NCI-H82 (cell line): Measurements from ENCODE around the gene HLA-DOA.
A peak's percentile ranks its signal among the peaks of the same experiment; 100 is the strongest.

ENCODE experiments used
- DNase-seq: peaks from one replicate; lab custom pipeline; 2025; lab: John Stamatoyannopoulos, UW

HLA-DOA gene

DNA sequence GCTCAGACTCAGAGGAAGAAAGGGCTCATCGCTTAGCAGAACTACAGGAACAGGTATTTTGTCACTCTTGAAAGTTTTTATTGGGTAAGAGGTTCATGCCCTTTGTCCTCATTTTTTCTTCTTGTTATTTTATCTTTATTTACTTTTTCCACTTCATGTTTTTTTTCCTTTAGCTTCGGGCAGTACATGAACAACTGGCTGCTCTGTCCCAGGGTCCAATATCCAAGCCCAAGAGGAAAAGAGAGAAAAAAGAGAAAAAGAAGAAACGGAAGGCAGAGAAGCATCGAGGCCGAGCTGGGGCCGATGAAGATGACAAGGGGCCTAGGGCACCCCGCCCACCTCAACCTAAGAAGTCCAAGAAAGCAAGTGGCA, 31.5 kb downstream of the HLA-DOA start:
- no peak for DNase-seq

DNA sequence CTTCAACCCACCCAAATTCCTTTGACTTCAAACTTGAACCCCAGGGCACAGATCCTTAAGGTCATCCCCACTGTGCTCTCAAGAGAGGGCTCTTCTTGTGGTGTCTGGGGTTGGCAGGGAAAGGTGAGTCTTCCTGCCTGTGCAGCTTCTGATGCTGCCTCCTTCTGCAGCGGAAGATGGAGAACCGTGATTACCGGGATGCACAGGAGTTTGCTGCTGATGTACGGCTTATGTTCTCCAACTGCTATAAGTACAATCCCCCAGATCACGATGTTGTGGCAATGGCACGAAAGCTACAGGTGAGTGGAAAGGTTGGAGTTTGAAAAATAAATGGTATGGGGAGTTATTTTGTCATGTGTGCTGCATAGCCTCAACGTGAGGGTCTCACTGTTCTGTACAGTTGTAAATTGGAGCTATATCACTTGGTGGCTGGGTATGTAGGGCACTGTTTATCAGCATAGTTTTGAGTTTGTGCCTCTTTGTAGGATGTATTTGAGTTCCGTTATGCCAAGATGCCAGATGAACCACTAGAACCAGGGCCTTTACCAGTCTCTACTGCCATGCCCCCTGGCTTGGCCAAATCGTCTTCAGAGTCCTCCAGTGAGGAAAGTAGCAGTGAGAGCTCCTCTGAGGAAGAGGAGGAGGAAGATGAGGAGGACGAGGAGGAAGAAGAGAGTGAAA, 32.0 kb downstream of the HLA-DOA start:
- no peak for DNase-seq

DNA sequence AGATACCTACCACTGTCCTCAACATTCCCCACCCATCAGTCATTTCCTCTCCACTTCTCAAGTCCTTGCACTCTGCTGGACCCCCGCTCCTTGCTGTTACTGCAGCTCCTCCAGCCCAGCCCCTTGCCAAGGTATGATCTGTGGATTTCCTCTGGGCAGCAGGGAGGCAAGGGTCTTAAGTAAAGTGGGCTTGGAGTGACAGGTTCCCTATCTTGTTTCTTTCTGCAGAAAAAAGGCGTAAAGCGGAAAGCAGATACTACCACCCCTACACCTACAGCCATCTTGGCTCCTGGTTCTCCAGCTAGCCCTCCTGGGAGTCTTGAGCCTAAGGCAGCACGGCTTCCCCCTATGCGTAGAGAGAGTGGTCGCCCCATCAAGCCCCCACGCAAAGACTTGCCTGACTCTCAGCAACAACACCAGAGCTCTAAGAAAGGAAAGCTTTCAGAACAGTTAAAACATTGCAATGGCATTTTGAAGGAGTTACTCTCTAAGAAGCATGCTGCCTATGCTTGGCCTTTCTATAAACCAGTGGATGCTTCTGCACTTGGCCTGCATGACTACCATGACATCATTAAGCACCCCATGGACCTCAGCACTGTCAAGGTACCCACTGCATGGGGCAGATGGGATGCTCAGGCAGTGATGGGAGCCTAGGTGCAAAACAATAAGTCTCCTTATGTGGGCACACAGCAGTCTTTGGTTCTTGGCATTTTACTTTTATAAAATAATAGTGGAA, 32.9 kb downstream of the HLA-DOA start:
- no peak for DNase-seq

DNA sequence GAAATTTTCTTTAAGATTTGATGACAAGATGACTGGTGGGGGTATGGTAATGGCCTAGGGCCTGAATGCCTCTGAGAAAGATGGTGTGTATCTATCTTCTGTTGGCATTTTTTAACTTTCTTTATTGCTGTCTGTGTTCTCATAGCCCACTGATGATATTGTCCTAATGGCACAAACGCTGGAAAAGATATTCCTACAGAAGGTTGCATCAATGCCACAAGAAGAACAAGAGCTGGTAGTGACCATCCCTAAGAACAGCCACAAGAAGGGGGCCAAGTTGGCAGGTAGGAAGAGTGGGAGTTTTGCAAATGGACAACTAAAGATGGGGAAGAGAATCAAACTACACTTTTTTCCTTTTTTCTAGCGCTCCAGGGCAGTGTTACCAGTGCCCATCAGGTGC, 33.5 kb downstream of the HLA-DOA start:
- no peak for DNase-seq

DNA sequence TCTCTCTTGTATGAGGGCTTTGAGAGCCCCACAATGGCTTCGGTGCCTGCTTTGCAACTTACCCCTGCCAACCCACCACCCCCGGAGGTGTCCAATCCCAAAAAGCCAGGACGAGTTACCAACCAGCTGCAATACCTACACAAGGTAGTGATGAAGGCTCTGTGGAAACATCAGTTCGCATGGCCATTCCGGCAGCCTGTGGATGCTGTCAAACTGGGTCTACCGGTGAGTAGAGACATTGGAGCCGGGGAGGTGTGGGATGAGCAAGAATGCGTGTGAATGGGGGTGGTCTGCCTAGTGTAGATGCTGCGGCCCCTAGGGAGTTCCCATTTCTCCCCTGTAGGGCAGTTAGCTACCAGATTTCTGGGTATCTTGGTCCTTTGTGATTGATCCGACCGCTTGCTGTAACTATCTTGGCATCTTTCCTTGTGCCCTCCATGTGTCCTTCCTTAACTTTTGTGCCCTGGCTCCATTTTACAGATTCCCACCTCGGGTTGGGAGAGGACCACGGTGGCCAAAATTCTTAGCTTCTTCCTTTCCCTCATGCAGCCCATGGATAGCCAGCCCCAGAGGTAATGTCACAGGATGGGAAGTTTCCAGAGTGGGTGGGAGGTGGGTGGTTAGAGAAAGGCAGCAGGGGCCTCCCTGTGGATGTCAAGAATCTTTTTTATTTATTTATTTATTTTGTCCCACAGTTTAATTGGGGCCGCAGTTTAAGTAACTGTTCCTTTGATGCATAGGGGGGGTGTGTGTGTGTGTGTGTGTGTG, 34.7 kb downstream of the HLA-DOA start:
- no peak for DNase-seq

DNA sequence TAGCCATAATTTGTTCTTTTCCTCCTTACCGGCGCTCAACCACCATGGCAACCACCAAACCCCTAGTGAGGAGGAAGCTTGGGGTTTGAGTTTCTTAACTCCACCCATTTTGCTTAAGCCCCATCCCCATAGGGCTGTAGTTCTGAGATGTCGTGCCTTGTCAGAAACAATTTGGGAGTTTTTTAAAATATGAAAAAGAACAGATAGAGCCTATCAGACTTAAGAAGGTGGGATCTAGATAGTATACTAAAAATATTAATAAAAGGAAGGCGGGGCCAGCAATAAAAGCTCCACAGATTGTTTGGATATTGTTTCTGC, 35.4 kb downstream of the HLA-DOA start:
- peak; percentile 56 for DNase-seq

DNA sequence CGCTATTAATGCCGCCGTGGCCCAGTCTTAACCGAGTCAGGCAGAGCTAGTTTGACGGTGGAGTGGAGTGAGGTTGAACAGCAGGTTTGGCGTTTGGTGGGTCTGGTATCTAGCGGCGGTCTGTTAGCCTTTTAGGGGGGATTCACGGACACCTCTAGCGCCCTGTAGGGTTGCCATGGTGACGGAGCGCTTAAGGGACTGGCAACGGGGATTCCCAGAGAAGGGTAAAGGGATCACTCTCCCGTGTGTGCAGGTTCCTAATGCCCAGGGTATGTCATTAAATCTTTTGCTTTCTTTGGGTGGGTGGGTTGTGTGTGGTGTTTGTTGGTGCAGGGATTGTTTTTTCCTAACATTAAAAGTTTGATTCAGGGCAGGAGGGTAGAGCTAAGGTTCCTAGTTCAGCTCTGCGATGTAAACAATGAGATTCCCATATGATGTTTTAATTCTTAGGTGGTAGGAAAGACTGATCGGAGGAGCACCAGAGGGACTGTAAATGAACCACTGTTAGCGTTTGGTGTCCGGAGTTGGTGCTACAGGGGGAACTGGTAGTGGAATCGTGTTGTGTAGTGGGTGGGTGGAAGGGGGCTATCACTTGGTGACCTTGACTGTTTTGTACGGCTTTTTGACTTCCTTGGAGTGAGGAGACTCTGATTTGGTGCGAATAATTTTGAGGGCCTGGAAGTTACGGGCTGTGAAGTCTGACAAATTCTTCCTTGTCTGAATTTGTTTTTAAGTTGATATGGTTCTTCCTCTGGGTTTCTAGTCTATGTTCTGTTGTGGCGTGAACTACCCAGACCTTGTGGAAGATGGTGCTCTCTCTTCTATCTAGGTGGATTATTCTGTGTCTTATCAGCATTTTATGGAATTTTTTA, 36.0 kb downstream of the HLA-DOA start:
- DNase-seq: peak; percentile 84

DNA sequence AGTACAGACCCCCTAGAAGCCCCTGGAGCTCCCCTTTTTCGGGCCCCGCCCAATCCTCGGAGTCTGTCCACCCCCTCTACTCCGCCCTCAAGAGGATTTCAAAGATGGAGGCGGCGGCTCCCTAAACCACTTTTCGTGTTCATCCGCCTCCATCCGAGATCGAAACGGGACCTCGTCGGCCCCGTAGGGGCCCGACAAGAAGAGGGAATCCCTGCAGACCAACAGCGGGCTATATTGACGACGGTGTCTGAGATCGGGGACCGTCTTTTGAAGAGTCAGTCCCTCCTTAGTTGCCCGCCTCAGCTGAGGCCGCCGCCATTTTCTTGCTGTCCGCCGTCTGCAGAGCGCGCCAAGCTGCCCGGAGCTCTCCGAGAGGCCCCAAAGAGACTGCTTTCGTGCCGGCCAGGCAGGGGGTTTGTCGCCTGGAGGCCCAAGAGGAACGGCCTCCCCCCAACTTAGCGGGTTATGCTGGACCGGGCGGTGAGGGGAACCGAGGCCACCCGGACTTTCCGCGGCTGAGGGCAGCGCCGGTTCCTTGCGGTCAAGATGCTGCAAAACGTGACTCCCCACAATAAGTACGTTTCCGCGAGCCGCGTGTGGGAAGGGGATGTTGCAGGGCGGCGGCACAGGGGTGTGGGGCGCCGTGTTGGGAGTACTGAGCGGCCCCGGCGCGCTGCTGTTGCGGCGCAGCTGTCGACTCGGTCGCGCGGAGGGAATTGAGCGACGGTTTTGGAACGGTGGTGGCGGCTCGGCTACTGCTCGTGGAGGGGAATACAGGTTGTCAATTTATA, 36.8 kb downstream of the HLA-DOA start:
- DNase-seq: peak; percentile 68

DNA sequence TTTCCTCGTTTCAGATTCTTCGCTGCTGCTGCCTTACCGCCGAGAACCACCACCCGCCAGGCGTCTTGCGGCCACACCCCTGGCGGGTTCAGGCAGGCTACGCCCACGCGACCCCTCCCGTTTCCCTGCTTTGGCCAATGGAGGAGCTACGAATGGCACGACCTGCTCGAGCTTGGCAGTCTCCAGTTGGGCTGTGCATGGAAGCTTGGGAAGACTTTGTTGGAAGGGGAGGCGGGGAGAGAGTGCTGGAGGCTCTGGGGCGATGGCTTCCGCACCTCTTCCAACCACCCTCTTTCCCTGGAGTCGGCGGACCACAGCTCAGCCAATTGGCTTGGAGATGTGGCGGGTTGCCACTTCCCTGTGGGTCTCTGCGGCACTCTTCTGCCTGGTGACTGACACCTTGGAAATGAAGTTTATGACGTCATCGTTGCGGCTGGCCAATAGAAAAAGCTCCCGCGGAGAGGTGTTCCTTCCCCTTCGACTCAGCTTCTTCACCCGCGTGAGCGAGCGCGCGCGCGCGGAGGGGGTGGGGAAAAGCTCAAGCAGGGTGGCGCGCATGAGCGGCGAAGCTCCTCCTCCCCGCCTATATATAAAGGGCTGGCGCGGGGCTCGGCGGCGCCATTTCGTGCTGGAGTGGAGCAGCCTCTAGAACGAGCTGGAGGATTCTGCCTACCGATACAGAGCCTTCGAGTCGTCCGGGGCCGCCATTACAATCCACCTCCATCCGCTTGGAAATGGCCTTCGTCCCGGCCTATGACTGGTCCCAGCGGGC, 37.6 kb downstream of the HLA-DOA start:
- DNase-seq: peak; percentile 100

DNA sequence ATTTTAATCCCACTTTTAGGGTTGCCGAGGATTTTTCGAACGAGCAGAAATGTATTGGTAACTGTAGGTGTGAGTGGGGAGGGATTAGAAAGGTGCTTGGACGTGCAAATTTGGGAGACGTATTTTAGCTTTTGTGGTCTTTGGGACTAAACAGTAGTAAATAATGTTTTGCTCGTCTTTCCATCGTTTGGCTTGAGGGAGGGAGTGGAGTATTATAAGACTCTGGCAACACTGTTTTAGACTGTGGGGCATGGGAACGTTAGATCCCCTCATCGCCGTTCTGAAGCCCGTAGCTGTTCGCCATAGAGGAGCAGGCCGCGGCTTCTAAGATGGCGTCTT, 38.2 kb downstream of the HLA-DOA start:
- DNase-seq: no peak

DNA sequence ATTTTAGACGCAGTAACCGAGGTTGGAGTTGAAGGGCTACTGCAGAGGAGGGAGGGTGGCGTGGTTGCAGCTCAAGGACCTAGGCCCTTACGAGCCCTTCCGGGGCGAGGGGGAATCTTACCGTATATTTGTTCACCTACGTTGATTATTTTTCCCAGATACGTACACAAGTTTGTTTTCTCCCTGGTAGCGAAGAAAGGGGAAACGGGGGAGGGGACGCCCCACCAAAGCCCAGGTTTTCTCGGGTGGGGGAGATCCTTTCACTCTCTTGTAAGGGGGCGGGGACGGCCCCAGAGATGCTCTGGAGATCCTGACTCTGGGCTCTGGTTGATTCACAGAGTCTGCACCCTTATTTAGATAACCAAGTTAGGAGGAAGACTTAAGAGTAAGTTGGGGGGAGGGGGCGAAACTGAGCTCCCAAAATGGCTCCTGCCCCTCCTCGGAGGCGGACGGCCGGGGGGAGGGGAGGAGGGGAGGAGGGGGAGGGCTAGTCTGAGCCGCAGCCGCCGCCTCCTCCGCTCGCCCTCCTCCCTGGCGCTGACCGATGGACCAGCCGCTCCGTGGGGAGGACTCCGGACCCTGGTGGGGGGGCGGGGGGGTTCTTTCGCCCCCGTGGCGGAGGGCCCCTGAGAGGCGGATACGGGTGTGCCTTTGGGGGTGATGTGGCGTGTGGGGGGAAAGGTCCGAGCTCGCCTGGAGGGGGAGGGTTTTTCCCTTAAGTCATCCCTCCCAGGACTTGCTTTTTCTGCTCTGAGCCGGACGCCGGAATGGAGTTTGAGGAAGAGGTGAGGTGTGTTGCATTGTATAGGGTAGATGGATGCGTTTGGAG, 38.8 kb downstream of the HLA-DOA start:
- DNase-seq: peak; percentile 94

DNA sequence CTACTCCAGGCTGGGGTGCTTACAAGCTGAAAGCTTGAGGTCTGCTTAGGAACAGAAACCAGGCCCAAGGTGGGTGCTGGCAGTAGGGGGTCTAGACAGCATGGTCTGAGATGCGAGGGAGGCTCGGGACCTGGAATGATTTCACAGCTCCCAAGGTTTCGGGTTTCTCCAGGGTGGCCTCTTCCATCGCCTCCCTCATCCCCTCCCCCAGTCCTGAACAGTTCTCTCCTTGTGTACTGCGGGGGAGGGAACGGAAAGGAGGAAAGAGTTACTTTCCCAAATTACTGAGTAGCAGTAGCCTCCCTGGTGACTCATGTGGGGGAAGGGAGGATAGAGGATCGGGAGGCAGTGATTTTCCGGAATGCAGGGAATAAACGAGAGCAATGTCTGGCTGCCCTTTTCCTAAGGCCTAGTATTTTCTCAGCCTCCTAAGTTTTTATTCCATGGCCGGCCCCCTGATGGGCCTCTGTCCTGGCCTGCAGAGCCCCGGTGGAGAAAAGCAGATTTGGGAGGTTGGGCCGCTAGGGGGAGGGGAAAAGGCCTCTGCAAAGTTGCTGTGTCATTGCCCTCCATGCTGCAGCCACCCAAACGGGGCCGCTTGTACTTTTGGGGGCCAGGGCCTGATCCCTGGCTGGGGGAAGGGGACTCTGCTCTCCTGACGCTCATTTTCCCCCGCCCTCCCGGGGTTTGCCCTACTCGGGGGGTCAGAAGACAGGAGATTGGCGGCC, 39.5 kb downstream of the HLA-DOA start:
- DNase-seq: peak; percentile 90

DNA sequence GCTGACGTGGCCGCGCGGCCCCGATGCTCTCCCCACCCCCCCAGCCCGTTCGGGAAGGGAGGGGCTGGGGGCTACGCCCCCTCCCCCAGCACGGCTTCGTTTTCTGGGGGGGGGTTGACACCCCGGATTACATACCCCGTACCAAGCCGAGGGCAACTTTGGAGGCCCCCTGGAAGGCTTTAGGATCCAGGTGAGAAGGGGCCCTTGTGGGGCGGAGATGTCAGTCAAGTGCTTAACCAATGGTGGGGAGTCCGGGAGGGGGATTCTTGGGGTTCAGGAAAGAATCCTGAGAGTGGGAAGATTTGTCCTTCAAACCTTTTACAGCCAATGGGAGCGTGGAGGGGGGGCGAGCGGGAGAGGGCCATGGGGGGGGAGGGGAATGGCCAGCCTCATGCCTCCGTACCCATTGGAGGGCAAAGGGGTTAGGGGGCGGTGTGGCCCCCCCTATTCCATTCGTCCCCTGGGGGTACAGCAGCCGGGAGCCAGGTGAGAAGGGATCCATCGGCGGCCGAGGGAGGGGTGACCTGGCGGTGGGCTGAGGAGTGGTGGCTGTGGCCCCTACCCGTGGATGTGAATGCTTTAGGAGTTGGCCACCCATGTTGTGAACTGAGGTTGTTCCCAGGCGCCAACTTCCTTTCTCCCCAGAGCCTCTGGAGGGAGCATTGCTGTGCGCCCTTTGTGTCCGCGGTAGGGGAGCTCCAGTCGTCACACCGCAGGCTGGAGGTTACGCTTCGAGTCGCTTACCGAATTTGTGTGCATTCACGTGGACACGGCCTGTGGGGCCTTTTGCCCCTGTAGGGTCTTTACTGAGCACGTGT, 40.3 kb downstream of the HLA-DOA start:
- DNase-seq: peak; percentile 95

DNA sequence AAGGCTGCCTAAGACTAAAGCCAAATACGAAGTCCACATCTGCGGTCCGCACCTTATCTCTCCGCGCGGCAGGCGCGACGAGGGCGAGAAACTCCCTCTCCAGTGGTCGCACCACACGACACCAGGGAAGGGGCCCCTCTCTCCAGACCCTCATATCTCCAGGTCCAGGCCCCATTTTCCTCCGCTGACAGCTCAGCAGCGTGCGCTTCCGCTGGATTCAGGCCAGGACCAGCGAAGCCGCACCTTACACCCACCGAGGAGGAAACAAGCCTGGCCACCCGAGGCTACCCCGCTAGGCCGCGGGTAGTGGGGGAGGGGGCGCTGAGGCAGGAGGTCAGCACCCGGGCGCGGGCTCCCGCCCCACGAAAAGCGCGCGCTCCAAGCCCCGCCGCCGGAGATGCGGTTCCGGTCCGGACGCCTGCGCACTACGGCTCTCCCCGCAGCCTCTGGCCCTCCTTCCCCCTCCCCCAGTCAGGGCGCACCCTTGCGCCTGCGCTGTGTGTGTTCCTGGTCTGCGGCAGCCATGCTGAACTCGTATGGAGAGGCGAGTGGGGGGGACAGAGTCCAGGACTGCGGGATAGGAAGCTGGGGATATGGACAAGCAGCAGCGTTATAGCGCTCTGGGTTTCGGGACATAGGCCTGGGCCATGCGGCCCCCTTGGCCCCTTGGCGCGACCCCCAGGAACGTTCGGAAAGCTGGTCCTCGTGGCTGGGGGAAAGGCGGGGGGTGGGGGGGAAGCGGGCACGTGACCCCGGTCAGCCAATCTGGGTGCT, 41.1 kb downstream of the HLA-DOA start, which contains the start of gene BRD2:
Gene BRD2 (plus strand): TSS at position 502 of the 774 bp plus-strand sequence. CDS start 4,305 bp downstream, outside the sequence.
- DNase-seq: peak; percentile 98

DNA sequence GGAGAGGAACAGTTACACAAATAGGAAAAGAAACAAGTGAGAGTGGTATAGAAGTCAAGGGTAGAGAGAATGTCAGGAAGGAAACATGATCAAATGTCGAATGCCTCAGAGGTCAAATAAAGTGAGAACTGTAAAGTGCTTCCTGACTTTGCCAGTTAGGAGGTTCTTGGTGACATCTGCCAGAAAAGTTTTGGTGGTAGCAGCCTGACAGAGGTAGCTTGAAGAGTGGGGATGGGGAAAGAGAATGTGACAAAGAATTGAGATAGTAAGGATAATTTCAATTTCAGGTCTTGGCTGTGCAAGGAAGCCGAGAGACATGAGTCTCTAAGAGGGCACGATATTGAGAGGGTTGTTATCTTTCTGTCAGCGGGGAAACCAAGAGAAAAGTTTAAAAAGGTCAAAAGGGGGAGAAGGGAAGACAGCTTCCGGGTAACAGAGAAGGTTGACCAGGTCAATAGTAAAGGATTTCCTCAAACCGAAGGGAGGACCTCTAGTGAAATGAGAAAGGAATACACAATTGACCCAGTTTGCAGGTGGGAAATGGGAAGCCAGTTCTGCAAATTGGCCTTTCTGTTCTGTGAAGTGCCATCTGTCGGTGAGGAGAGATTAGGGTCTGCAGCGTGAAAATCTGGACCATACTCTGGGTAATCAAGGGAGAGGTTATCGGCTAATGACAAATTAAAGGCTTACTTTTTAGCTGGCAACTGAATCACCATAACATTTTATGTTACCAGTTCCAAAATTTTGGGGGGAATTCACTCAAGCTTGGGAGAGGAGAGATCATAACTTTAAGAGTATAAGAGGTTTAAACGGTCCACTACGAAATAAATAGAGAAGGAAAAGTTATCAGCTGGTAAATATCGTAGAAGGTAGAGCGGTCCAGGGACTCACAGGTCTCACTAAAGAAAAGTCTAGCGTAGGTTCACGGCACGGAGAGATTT, 42.0 kb downstream of the HLA-DOA start:
- peak; percentile 94 for DNase-seq

DNA sequence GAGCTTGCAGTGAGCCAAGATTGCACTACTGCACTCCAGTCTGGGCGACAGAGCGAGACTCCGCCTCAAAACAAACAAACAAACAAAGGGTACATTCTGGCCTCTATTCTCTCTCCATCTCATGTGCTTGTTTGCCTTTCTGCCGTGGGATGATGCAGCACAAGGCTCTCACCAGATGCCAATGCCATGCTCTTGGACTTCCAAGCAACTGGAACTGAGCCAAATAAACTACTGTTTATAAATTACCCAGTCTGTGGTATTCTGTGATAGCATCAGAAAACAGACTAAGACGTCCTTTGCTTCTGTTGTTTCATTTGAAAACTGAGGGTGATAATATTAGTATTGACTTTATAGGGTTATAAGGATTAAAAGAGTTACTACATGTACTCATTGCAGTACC, 44.6 kb downstream of the HLA-DOA start:
- DNase-seq: no peak
